Lung (tissue), 12 donors: ENCODE results near the gene RASGRF1. TPM values are rescaled to one million over a fixed set of nuclear protein-coding genes. Genes with fewer than 3 reads are reported as not detected.

Experiments used
- ATAC-seq: fragments of 200-7000 bp; cut with Tn5 transposase; one replicate; pipeline ENCODE4 v1.9.1; 2020; ENCODE audit warnings: moderate number of reproducible peaks; ENCODE audit not compliant: insufficient read depth, low FRiP score
- DNase-seq, 3 donors: peaks; one replicate each; pipeline ENCODE4 v3.0.0-alpha.2; 2013 to 2017
- H3K27ac ChIP-seq, 2 donors: one replicate each; pipeline ENCODE4 v1.5.1; 2013; ENCODE audit warnings: mild to moderate bottlenecking in 2 of 2, moderate library complexity in 2 of 2, control low read depth in 1 of 2, inconsistent platforms in 1 of 2, low read depth in 1 of 2, low read length in 1 of 2
- H3K27me3 ChIP-seq, 3 donors: one replicate each; pipeline ENCODE4 v1.5.1; 2013; ENCODE audit warnings: low read length in 2 of 3; ENCODE audit not compliant: control insufficient read depth in 3 of 3, insufficient read depth in 3 of 3
- H3K36me3 ChIP-seq, 4 donors: one replicate each; pipeline ENCODE4 v1.5.1; 2013; ENCODE audit warnings: low read length in 4 of 4, mild to moderate bottlenecking in 1 of 4, moderate library complexity in 1 of 4; ENCODE audit not compliant: control insufficient read depth in 4 of 4, insufficient read depth in 4 of 4
- H3K4me1 ChIP-seq, 5 donors: one replicate each; pipeline ENCODE4 v1.5.1; 2013; ENCODE audit warnings: low read length in 5 of 5, mild to moderate bottlenecking in 2 of 5, moderate library complexity in 1 of 5; ENCODE audit not compliant: control insufficient read depth in 5 of 5, insufficient read depth in 5 of 5
- H3K4me3 ChIP-seq: one replicate; pipeline ENCODE4 v1.5.1; 2013; ENCODE audit warnings: mild to moderate bottlenecking, control low read depth, moderate library complexity
- H3K9ac ChIP-seq, 2 donors: one replicate each; pipeline ENCODE4 v1.5.1; 2013; ENCODE audit warnings: low read length in 2 of 2, control low read depth in 1 of 2; ENCODE audit not compliant: insufficient read depth in 1 of 2
- H3K9me3 ChIP-seq, 4 donors: one replicate each; pipeline ENCODE4 v1.5.1; 2013; ENCODE audit warnings: low read length in 3 of 4, mild to moderate bottlenecking in 1 of 4, moderate library complexity in 1 of 4; ENCODE audit not compliant: control insufficient read depth in 4 of 4, insufficient read depth in 3 of 4
- WGBS, 2 donors: extraction: QIAGEN DNeasy Blood & Tissue Kit; methylation state at CpG; one replicate each; pipeline ENCODE4 v1.1.7; 2013; 5-methylcytosine and 5-hydroxymethylcytosine counted together
- polyA plus RNA-seq, 2 donors: library from polyadenylated mRNA; stranded (reverse); fragments of 200-250 nt; gene quantifications; one replicate each; pipeline ENCODE4 v1.2.1, GENCODE V29; 2013
- total RNA-seq, 2 donors: library from RNA; depleted of rRNA in 1 of 2; stranded (reverse); fragments of >200 nt in 1 of 2; gene quantifications; one replicate each; pipeline ENCODE4 v1.2.1, GENCODE V29; 2014 to 2021
- TF ChIP-seq, protein P1 (sequence below): IDR thresholded peaks from 2 replicates; pipeline ENCODE4 v1.5.1; 2012; ENCODE audit warnings: mild to moderate bottlenecking; ENCODE audit errors: control extremely low read depth, extremely low read depth
- donor health status: control.
- donor health status: control.
- donor health status: Bipolar disorder and iron deficiency.
- donor health status: healthy.
- donor health status: DM: yes; HTN: yes; CAD: no.

RASGRF1 gene
- total and polyA plus RNA-seq, 4 donors = 10.9 to 71.2 (median 24.6) TPM

DNA sequence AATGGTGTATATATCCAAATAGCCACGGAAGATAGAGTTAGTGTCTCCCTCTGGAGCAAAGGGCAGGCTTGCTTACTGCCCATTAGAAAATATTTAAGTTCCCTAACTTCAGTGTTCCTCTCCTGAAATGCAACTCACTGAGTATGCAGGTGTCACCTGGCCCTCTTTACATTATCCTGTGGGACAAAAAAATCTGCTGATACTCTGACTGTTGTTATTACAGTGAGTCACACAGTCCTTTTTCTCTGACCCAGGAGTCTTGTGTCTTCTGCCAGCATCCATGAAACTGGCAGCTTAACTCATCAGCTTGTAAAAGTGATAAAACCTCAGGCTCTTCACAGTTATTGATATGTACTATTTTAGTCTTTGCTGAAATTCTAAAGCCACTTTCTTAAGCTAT, 42.2 kb upstream of the RASGRF1 start:
- DNase-seq (no peak), ATAC-seq (no peak)
- H3K4me1 ChIP-seq = no peaks in the 10 kb centered on the region
- H3K9me3 ChIP-seq = peaks cover 0 to 23% (median 4%) of the 10 kb centered on the region in 4 donors
- no peaks in the 10 kb centered on the region for H3K36me3 ChIP-seq
- TF ChIP-seq, protein P1, sequence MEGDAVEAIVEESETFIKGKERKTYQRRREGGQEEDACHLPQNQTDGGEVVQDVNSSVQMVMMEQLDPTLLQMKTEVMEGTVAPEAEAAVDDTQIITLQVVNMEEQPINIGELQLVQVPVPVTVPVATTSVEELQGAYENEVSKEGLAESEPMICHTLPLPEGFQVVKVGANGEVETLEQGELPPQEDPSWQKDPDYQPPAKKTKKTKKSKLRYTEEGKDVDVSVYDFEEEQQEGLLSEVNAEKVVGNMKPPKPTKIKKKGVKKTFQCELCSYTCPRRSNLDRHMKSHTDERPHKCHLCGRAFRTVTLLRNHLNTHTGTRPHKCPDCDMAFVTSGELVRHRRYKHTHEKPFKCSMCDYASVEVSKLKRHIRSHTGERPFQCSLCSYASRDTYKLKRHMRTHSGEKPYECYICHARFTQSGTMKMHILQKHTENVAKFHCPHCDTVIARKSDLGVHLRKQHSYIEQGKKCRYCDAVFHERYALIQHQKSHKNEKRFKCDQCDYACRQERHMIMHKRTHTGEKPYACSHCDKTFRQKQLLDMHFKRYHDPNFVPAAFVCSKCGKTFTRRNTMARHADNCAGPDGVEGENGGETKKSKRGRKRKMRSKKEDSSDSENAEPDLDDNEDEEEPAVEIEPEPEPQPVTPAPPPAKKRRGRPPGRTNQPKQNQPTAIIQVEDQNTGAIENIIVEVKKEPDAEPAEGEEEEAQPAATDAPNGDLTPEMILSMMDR = no peak
- peaks cover 0 to 4% (median 0%) of the 10 kb centered on the region in 3 donors for H3K27me3 ChIP-seq
- no peak overlapping the region for H3K27ac ChIP-seq
- 73 to 88% methylated on average over 1 of the region's 1 CpG for WGBS, 2 donors
- no peak overlapping the region for H3K4me3 ChIP-seq
- H3K9ac ChIP-seq = no peak overlapping the region

DNA sequence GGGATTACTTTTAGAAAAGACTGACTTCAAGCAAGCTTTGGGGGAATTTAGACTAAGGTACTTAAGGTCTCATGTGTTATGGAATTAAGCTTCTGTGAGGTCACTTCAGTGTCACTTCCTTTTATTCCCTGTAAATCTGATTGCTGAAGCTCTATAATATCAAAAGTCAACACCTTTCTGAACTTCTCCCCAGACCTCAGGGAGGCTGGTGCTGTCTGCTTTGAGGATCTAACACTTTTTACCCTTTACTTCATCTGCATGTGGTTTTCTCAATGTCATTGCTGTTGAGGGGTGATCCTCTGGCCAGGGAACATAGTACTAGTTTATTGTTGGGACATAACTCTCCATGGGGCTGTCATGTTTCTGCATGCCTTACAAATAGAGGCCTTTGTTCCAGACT, 41.8 kb upstream of the RASGRF1 start:
- no peak for DNase-seq
- peaks cover 0 to 24% (median 4%) of the 10 kb centered on the region in 4 donors for H3K9me3 ChIP-seq
- peaks cover 0 to 4% (median 0%) of the 10 kb centered on the region in 3 donors for H3K27me3 ChIP-seq
- H3K9ac ChIP-seq = no peak overlapping the region
- no peak overlapping the region for H3K4me3 ChIP-seq
- ATAC-seq = no peak
- no peaks in the 10 kb centered on the region for H3K36me3 ChIP-seq
- H3K4me1 ChIP-seq = no peaks in the 10 kb centered on the region
- TF ChIP-seq, protein P1 = no peak
- H3K27ac ChIP-seq = no peak overlapping the region

DNA sequence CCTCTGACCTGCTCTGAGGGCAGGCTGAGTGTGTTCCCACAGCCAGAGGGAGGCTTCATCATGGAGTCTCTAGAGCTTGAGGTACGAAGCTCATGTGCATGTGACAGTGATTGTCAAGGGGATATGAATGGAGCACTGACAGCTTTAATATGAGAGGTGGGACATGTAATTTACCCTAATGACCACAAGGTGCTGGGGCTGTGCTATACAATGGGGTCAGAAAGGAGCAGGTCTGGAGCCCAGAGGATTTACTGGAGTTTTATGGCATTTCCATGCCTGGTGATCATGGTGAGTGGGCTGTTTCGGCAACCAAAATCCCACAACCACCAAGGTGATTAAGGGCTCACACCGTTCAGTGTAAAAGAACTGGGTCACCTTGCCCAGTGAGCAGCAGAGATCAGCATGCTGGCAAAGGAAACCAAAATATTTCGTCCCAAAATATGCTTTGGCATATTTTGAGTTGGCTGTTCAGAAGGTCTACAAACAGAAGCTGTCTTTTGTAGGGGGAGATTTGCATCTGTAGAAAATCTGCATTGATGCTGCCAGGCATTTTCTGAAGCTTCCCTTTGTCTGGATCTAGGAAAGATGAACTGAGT, 40.1 kb upstream of the RASGRF1 start:
- DNase-seq (no peak), ATAC-seq (no peak)
- Histone ChIP-seq H3K9ac (no peak overlapping the region), H3K27ac (no peak overlapping the region), H3K9me3 (peaks cover 0 to 23% (median 4%) of the 10 kb centered on the region in 4 donors), H3K27me3 (peaks cover 0 to 5% (median 0%) of the 10 kb centered on the region in 3 donors), H3K4me3 (no peak overlapping the region), H3K36me3 (no peaks in the 10 kb centered on the region), H3K4me1 (no peaks in the 10 kb centered on the region)
- TF ChIP-seq, protein P1 = no peak
- 65 to 72% methylated on average over 4 of the region's 4 CpGs for WGBS, 2 donors

DNA sequence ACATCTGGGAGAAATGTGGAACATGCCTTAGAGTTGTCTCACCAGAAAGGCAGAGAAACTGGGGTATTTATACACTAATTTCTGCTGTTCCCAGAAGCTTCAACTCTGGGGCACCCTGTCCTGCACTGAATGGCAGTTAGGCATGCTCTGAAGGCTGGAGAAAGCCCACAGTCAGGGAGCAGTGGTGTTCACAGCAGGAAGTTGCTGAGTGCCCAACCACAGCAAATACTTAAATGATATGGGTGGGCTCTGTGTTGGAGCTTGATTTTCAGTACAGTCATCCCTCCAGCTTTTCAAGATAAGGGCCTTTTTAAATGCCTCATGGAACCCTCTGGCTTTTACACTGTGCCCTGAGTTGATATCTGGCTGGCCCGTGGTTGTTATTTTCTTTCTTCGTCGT, 38.7 kb upstream of the RASGRF1 start:
- TF ChIP-seq, protein P1 = no peak
- Histone ChIP-seq H3K9me3 (peaks cover 0 to 23% (median 4%) of the 10 kb centered on the region in 4 donors), H3K4me3 (no peak overlapping the region), H3K9ac (no peak overlapping the region), H3K27ac (no peak overlapping the region), H3K36me3 (no peaks in the 10 kb centered on the region), H3K27me3 (peaks cover 0 to 9% (median 0%) of the 10 kb centered on the region in 3 donors), H3K4me1 (no peaks in the 10 kb centered on the region)
- 85 to 97% methylated on average over 3 of the region's 3 CpGs for WGBS, 2 donors
- ATAC-seq (no peak), DNase-seq (no peak)
